HUES48 (cell line): ENCODE measurements around the gene SLC7A4.

Experiments
- H3K27ac ChIP-seq: one replicate; pipeline ENCODE4 v1.7.0; 2013; ENCODE audit warnings: low read depth, low read length, inconsistent platforms
- H3K27me3 ChIP-seq: 2 replicates; pipeline ENCODE4 v1.6.1; 2013; ENCODE audit warnings: mild to moderate bottlenecking, low read length; ENCODE audit not compliant: control insufficient read depth, insufficient read depth
- H3K36me3 ChIP-seq: 2 replicates; pipeline ENCODE4 v1.6.1; 2013; ENCODE audit warnings: low read length; ENCODE audit not compliant: control insufficient read depth, insufficient read depth
- H3K4me1 ChIP-seq: 2 replicates; pipeline ENCODE4 v1.6.1; 2013; ENCODE audit warnings: mild to moderate bottlenecking, low read length; ENCODE audit not compliant: control insufficient read depth, insufficient read depth
- H3K4me3 ChIP-seq: 2 replicates; pipeline ENCODE4 v1.5.1; 2013; ENCODE audit warnings: mild to moderate bottlenecking, low read depth, low read length
- H3K9ac ChIP-seq: 2 replicates; pipeline ENCODE4 v1.6.1; 2013; ENCODE audit warnings: mild to moderate bottlenecking, low read depth, low read length, moderate library complexity
- H3K9me3 ChIP-seq: 2 replicates; pipeline ENCODE4 v1.6.1; 2013; ENCODE audit warnings: low read length; ENCODE audit not compliant: control insufficient read depth, insufficient read depth

The SLC7A4 gene

GRCh38 chr22:21034989-21035388, 2.6 kb upstream of the SLC7A4 start:
- peaks cover 5% of the 10 kb centered on the region; the same call in 1 of the 2 replicates for H3K4me1 ChIP-seq
- no peak overlapping the region for H3K4me3 ChIP-seq
- H3K27ac ChIP-seq, result no peak overlapping the region
- H3K9me3 ChIP-seq, result no peaks in the 10 kb centered on the region
- H3K27me3 ChIP-seq, result peaks cover 34% of the 10 kb centered on the region
- no peak overlapping the region for H3K9ac ChIP-seq
- H3K36me3 ChIP-seq, result no peaks in the 10 kb centered on the region

GRCh38 chr22:21033895-21034294, 1.5 kb upstream of the SLC7A4 start:
- no peak overlapping the region for H3K4me3 ChIP-seq
- H3K4me1 ChIP-seq, result peaks cover 5% of the 10 kb centered on the region; the same call in 1 of the 2 replicates
- no peak overlapping the region for H3K9ac ChIP-seq
- no peaks in the 10 kb centered on the region for H3K36me3 ChIP-seq
- no peak overlapping the region for H3K27ac ChIP-seq
- no peaks in the 10 kb centered on the region for H3K9me3 ChIP-seq
- peaks cover 34% of the 10 kb centered on the region for H3K27me3 ChIP-seq

- Histone ChIP-seq H3K4me3 (peak overlapping the region; percentile 64), H3K9me3 (no peaks in the 10 kb centered on the region), H3K9ac (no peak overlapping the region), H3K36me3 (no peaks in the 10 kb centered on the region), H3K27me3 (peaks cover 34% of the 10 kb centered on the region), H3K27ac (no peak overlapping the region), H3K4me1 (peaks cover 5% of the 10 kb centered on the region; the same call in 1 of the 2 replicates)
Measured at GRCh38 chr22:21032868-21033688, 717 bp upstream of the SLC7A4 start.

DNA sequence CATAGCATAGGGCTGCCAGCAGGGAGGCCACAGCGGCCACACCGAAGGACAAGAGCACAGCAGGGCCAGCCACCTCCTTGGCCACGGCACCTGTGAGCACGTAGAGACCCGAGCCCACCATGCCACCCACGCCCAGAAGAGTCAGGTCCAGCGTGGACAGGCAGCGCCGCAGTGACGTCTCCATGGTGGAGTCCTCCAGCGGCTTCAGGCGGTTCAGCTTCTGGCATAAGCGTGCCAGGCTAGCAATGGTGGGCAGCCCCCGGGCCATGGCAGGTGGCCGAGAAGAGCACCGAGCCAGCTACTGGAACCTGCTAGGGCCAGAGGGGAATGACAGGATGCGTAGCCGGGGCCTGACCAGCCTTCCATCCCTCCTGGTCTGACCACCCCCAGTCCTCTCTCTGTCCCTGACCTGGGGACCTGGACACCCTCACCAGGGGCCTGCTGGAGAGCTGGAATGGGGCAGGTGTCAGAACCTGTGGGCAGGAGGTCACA, 770 bp downstream of the SLC7A4 start:
- no peaks in the 10 kb centered on the region for H3K36me3 ChIP-seq
- peak overlapping the region; percentile 64 for H3K4me3 ChIP-seq
- peaks cover 34% of the 10 kb centered on the region for H3K27me3 ChIP-seq
- H3K9ac ChIP-seq, result no peak overlapping the region
- no peak overlapping the region for H3K27ac ChIP-seq
- peaks cover 5% of the 10 kb centered on the region; the same call in 1 of the 2 replicates for H3K4me1 ChIP-seq
- H3K9me3 ChIP-seq, result no peaks in the 10 kb centered on the region

GRCh38 chr22:21030621-21031544, 1.5 kb downstream of the SLC7A4 start:
- Histone ChIP-seq H3K4me1 (peaks cover 5% of the 10 kb centered on the region; the same call in 1 of the 2 replicates), H3K27ac (no peak overlapping the region), H3K9ac (no peak overlapping the region), H3K9me3 (no peaks in the 10 kb centered on the region), H3K36me3 (no peaks in the 10 kb centered on the region), H3K27me3 (peaks cover 34% of the 10 kb centered on the region), H3K4me3 (no peak overlapping the region)

- Histone ChIP-seq H3K9me3 (no peaks in the 10 kb centered on the region), H3K36me3 (no peaks in the 10 kb centered on the region), H3K4me3 (no peak overlapping the region), H3K27me3 (peaks cover 34% of the 10 kb centered on the region), H3K9ac (no peak overlapping the region), H3K4me1 (peaks cover 5% of the 10 kb centered on the region; the same call in 1 of the 2 replicates), H3K27ac (no peak overlapping the region)
Measured at GRCh38 chr22:21030032-21030431, 2.3 kb downstream of the SLC7A4 start.

GRCh38 chr22:21029486-21030025, 2.8 kb downstream of the SLC7A4 start:
- Histone ChIP-seq H3K36me3 (no peaks in the 10 kb centered on the region), H3K4me3 (no peak overlapping the region), H3K9me3 (no peaks in the 10 kb centered on the region), H3K9ac (no peak overlapping the region), H3K4me1 (peaks cover 5% of the 10 kb centered on the region; the same call in 1 of the 2 replicates), H3K27me3 (peaks cover 34% of the 10 kb centered on the region), H3K27ac (no peak overlapping the region)

- H3K27ac ChIP-seq, result no peak overlapping the region
- H3K27me3 ChIP-seq, result peaks cover 31% of the 10 kb centered on the region
- no peak overlapping the region for H3K9ac ChIP-seq
- peaks cover 5% of the 10 kb centered on the region; the same call in 1 of the 2 replicates for H3K4me1 ChIP-seq
- no peak overlapping the region for H3K4me3 ChIP-seq
- no peaks in the 10 kb centered on the region for H3K36me3 ChIP-seq
- H3K9me3 ChIP-seq, result no peaks in the 10 kb centered on the region
Measured at GRCh38 chr22:21028277-21029251, 3.8 kb downstream of the SLC7A4 start.

- Histone ChIP-seq H3K4me1 (no peaks in the 10 kb centered on the region), H3K27me3 (peaks cover 16% of the 10 kb centered on the region), H3K27ac (no peak overlapping the region), H3K36me3 (no peaks in the 10 kb centered on the region), H3K9ac (no peak overlapping the region), H3K4me3 (no peak overlapping the region), H3K9me3 (no peaks in the 10 kb centered on the region)
Measured at GRCh38 chr22:21026783-21027692, 5.3 kb downstream of the SLC7A4 start.
